ENCODE measurements around the gene PAF1.

Gene PAF1

DNA sequence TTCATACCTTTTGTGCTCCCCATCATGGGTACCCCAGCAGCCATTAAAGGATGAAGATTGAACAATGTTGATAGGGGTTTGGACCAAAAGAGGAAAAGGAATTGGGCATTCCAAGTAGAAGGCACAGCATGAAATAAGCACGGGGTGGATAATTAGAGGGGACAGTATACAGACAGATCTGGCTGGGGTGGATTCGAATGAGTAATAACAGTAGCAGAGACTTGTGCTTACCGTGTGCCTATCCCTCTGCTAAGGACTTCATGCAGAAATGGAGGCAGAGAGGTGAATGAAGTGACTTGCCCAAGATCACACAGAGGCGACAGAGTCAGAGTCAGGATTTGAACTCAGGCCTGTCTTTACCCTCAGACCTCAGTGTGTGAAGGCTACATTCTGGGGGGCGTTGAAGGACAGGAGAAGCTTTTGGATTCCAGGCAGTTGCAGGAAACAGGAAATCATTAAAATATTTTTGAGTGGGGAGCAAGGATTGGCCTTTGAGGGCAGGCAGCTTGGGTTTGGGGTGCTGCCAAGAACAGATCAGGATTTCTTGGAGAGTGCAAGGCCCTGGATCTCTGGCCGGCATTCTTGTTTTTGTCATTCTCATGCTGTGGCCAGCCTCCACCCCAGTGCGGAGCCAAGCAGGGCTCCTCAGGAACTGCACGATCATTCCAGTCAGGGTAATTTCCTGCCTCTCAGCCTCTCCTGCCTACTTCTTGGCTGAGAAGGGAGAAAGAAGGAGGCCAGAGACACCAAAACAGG, 18.7 kb downstream of the PAF1 start:
- H4K20me1 ChIP-seq (ENCODE audit: insufficient read depth, low read length), result no peaks in the 10 kb centered on the region
- H3K4me1 ChIP-seq (ENCODE audit: low read length), result no peaks in the 10 kb centered on the region
- no peak overlapping the region for H3K9ac ChIP-seq (ENCODE audit: low read length)
- DNase-seq, result no peak
- H3K27ac ChIP-seq (ENCODE audit: low read length), result no peak overlapping the region
- no peak overlapping the region for H3K4me3 ChIP-seq (ENCODE audit: low read length)
- no peaks in the 10 kb centered on the region for H3F3A ChIP-seq (ENCODE audit: insufficient read depth, low read length)
- H3K27me3 ChIP-seq (replicated peaks; ENCODE audit: insufficient read depth, low read length), result no peaks in the 10 kb centered on the region
- TF ChIP-seq, protein P1, sequence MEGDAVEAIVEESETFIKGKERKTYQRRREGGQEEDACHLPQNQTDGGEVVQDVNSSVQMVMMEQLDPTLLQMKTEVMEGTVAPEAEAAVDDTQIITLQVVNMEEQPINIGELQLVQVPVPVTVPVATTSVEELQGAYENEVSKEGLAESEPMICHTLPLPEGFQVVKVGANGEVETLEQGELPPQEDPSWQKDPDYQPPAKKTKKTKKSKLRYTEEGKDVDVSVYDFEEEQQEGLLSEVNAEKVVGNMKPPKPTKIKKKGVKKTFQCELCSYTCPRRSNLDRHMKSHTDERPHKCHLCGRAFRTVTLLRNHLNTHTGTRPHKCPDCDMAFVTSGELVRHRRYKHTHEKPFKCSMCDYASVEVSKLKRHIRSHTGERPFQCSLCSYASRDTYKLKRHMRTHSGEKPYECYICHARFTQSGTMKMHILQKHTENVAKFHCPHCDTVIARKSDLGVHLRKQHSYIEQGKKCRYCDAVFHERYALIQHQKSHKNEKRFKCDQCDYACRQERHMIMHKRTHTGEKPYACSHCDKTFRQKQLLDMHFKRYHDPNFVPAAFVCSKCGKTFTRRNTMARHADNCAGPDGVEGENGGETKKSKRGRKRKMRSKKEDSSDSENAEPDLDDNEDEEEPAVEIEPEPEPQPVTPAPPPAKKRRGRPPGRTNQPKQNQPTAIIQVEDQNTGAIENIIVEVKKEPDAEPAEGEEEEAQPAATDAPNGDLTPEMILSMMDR (IDR thresholded peaks at IDR 0.05; ENCODE audit: low read length), result no peak
- TF ChIP-seq EZH2 (optimal IDR thresholded peaks at IDR 0.05; ENCODE audit: low read depth, low read length) (no peak), EZH2phosphoT487 (IDR thresholded peaks at IDR 0.05; ENCODE audit: low read length) (no peak)
- H3K36me3 ChIP-seq (replicated peaks; ENCODE audit: insufficient read depth, low read length), result no peaks in the 10 kb centered on the region
- no peaks in the 10 kb centered on the region for H3K79me2 ChIP-seq (ENCODE audit: low read length)
- H2AFZ ChIP-seq (ENCODE audit: low read length), result no peak overlapping the region
- no peaks in the 10 kb centered on the region for H3K9me2 ChIP-seq (replicated peaks; ENCODE audit: insufficient read depth, low read length)
- no peaks in the 10 kb centered on the region for H3K9me3 ChIP-seq (replicated peaks; ENCODE audit: insufficient read depth, low read length)
- no peak overlapping the region for H3K4me2 ChIP-seq (ENCODE audit: low read depth, low read length)

GRCh38 chr19:39370735-39371134, 20.2 kb downstream of the PAF1 start:
- H3K27ac ChIP-seq (ENCODE audit: low read length), result no peak overlapping the region
- no peaks in the 10 kb centered on the region for H3K9me3 ChIP-seq (replicated peaks; ENCODE audit: insufficient read depth, low read length)
- no peaks in the 10 kb centered on the region for H3K79me2 ChIP-seq (ENCODE audit: low read length)
- no peak for DNase-seq
- H3K4me2 ChIP-seq (ENCODE audit: low read depth, low read length), result no peak overlapping the region
- H2AFZ ChIP-seq (ENCODE audit: low read length), result no peak overlapping the region
- no peak overlapping the region for H3K4me3 ChIP-seq (ENCODE audit: low read length)
- no peaks in the 10 kb centered on the region for H4K20me1 ChIP-seq (ENCODE audit: insufficient read depth, low read length)
- H3F3A ChIP-seq (ENCODE audit: insufficient read depth, low read length), result no peaks in the 10 kb centered on the region
- TF ChIP-seq, protein P1 (IDR thresholded peaks at IDR 0.05; ENCODE audit: low read length), result no peak
- TF ChIP-seq EZH2phosphoT487 (IDR thresholded peaks at IDR 0.05; ENCODE audit: low read length) (no peak), EZH2 (optimal IDR thresholded peaks at IDR 0.05; ENCODE audit: low read depth, low read length) (no peak)
- no peak overlapping the region for H3K9ac ChIP-seq (ENCODE audit: low read length)
- no peaks in the 10 kb centered on the region for H3K27me3 ChIP-seq (replicated peaks; ENCODE audit: insufficient read depth, low read length)
- H3K36me3 ChIP-seq (replicated peaks; ENCODE audit: insufficient read depth, low read length), result no peaks in the 10 kb centered on the region
- no peaks in the 10 kb centered on the region for H3K4me1 ChIP-seq (ENCODE audit: low read length)
- H3K9me2 ChIP-seq (replicated peaks; ENCODE audit: insufficient read depth, low read length), result no peaks in the 10 kb centered on the region

DNA sequence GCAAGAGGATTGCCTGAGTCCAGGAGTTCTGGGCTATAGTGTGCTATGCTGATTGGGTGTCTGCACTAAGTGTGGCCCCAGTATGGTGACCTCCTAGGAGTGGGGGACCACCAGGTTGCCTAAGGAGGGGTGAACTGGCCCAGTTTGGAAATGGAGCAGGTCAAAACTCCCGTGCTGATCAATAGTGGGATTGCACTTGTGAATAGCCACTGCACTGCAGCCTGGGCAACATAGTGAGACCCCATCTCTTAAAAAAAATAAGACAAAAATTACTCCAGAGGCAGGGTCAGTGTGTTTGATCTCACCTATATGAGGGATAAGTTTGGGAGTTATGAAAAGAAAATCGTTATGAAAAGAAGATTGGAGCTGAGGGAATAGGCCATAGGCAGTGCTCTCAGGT, 21.7 kb downstream of the PAF1 start:
- H3K4me3 ChIP-seq (ENCODE audit: low read length), result no peak overlapping the region
- H3K27me3 ChIP-seq (replicated peaks; ENCODE audit: insufficient read depth, low read length), result no peaks in the 10 kb centered on the region
- H3K9me3 ChIP-seq (replicated peaks; ENCODE audit: insufficient read depth, low read length), result no peaks in the 10 kb centered on the region
- H2AFZ ChIP-seq (ENCODE audit: low read length), result no peak overlapping the region
- no peak for DNase-seq
- no peaks in the 10 kb centered on the region for H3K9me2 ChIP-seq (replicated peaks; ENCODE audit: insufficient read depth, low read length)
- H3K27ac ChIP-seq (ENCODE audit: low read length), result no peak overlapping the region
- H3K79me2 ChIP-seq (ENCODE audit: low read length), result no peaks in the 10 kb centered on the region
- H3K36me3 ChIP-seq (replicated peaks; ENCODE audit: insufficient read depth, low read length), result no peaks in the 10 kb centered on the region
- no peak overlapping the region for H3K4me2 ChIP-seq (ENCODE audit: low read depth, low read length)
- H3F3A ChIP-seq (ENCODE audit: insufficient read depth, low read length), result no peaks in the 10 kb centered on the region
- H3K4me1 ChIP-seq (ENCODE audit: low read length), result no peaks in the 10 kb centered on the region
- H3K9ac ChIP-seq (ENCODE audit: low read length), result no peak overlapping the region
- H4K20me1 ChIP-seq (ENCODE audit: insufficient read depth, low read length), result no peaks in the 10 kb centered on the region
- TF ChIP-seq, protein P1 (IDR thresholded peaks at IDR 0.05; ENCODE audit: low read length), result no peak
- TF ChIP-seq EZH2phosphoT487 (IDR thresholded peaks at IDR 0.05; ENCODE audit: low read length) (no peak), EZH2 (optimal IDR thresholded peaks at IDR 0.05; ENCODE audit: low read depth, low read length) (no peak)

All from MM.1S (cell line).